SK-N-SH (cell line): ENCODE data around the gene OR1N1. TPM values are rescaled to one million over a fixed set of nuclear protein-coding genes. Genes with fewer than 3 reads are reported as not detected.

Source experiments
- CTCF ChIA-PET: fragments of 300-600, 350-600 bp; formaldehyde crosslinking; extraction: SDS; loops from one replicate; lab custom pipeline; 2021; lab: Yijun Ruan, JAX
- POLR2A ChIA-PET: fragments of 350-600 bp; sonication (Branson Sonifier 250); formaldehyde crosslinking; extraction: SDS; loops from one replicate; lab custom pipeline; 2020; ENCODE audit warnings: antibody characterized with exemption, inconsistent platforms; lab: Yijun Ruan, JAX
- DNase-seq: peaks from one replicate; pipeline ENCODE4 v3.0.0; 2012
- H2AFZ ChIP-seq: fragments of 200-600 bp; sonication (generic); 2 replicates; pipeline ENCODE4 v1.8.1; 2016; ENCODE audit warnings: antibody characterized with exemption, mild to moderate bottlenecking, low read depth
- H3F3A ChIP-seq: fragments of 200-600 bp; sonication (generic); replicated peaks from 2 replicates; pipeline ENCODE3; 2016; ENCODE audit warnings: antibody characterized with exemption, mild to moderate bottlenecking; ENCODE audit not compliant: insufficient read depth
- H3K27ac ChIP-seq, 2 experiments: fragments of 200-500 bp in 1 of 2; fragments of 200-600 bp in 1 of 2; sonication (Bioruptor generic) in 1 of 2; sonication (generic), shearing (Covaris generic) in 1 of 2; 2 replicates each; pipeline versions ENCODE4 v1.5.1 to v1.6.1; 2014 to 2016; ENCODE audit warnings: low read depth in 2 of 2, inconsistent platforms in 1 of 2, low read length in 1 of 2, mild to moderate bottlenecking in 1 of 2, mixed read lengths in 1 of 2
- H3K27me3 ChIP-seq: fragments of 200-600 bp; sonication (generic), shearing (Covaris generic); 2 replicates; pipeline ENCODE4 v1.6.1; 2016; ENCODE audit warnings: mixed run types; ENCODE audit not compliant: insufficient read depth
- H3K36me3 ChIP-seq, 2 experiments: fragments of 200-500 bp in 1 of 2; fragments of 200-600 bp in 1 of 2; sonication (Bioruptor generic) in 1 of 2; sonication (generic) in 1 of 2; replicated peaks in 1 of 2; 2 replicates each; pipeline versions ENCODE3 to v1.5.1; 2014 to 2016; ENCODE audit warnings: low read length in 1 of 2, mild to moderate bottlenecking in 1 of 2; ENCODE audit not compliant: insufficient read depth in 2 of 2, control insufficient read depth in 1 of 2
- H3K4me1 ChIP-seq, 2 experiments: fragments of 200-500 bp in 1 of 2; fragments of 200-600 bp in 1 of 2; sonication (Bioruptor generic) in 1 of 2; sonication (generic), shearing (Covaris generic) in 1 of 2; 2 replicates each; pipeline versions ENCODE4 v1.5.1 to v1.6.1; 2014 to 2016; ENCODE audit warnings: low read depth in 1 of 2, low read length in 1 of 2, mixed run types in 1 of 2; ENCODE audit not compliant: insufficient read depth in 2 of 2, control insufficient read depth in 1 of 2
- H3K4me2 ChIP-seq: fragments of 200-600 bp; sonication (generic), shearing (Covaris generic); 2 replicates; pipeline ENCODE4 v1.6.1; 2017; ENCODE audit warnings: mixed run types
- H3K4me3 ChIP-seq, 2 experiments: fragments of 200-500 bp in 1 of 2; fragments of 200-600 bp in 1 of 2; sonication (Bioruptor generic) in 1 of 2; sonication (generic), shearing (Covaris generic) in 1 of 2; 2 replicates each; pipeline versions ENCODE4 v1.5.1 to v1.8.1; 2014 to 2016; ENCODE audit warnings: low read depth in 2 of 2, inconsistent platforms in 1 of 2, low read length in 1 of 2, mild to moderate bottlenecking in 1 of 2, mixed read lengths in 1 of 2, moderate library complexity in 1 of 2
- H3K79me2 ChIP-seq: fragments of 200-600 bp; sonication (generic); 2 replicates; pipeline ENCODE4 v1.8.1; 2017; ENCODE audit warnings: mild to moderate bottlenecking; ENCODE audit not compliant: insufficient read depth
- H3K9ac ChIP-seq: fragments of 200-600 bp; sonication (generic); 2 replicates; pipeline ENCODE4 v1.6.1; 2017; ENCODE audit warnings: mixed run types
- H3K9me2 ChIP-seq: fragments of 200-600 bp; sonication (generic); 2 replicates; pipeline ENCODE4 v1.6.1; 2017; ENCODE audit warnings: mixed run types
- H3K9me3 ChIP-seq: fragments of 200-600 bp; sonication (generic); 2 replicates; pipeline ENCODE4 v1.6.1; 2017; ENCODE audit warnings: mixed run types, mild to moderate bottlenecking, moderate library complexity
- H4K20me1 ChIP-seq: fragments of 200-600 bp; sonication (generic); 2 replicates; pipeline ENCODE4 v1.6.1; 2017; ENCODE audit warnings: mild to moderate bottlenecking, mixed run types; ENCODE audit not compliant: insufficient read depth
- CHD2 ChIP-seq: fragments of 150-350 bp; IDR thresholded peaks from 2 replicates; pipeline ENCODE4 v1.6.1; 2018; ENCODE audit warnings: low read length; ENCODE audit not compliant: partially characterized antibody
- CTCF ChIP-seq: fragments of 200-600 bp; sonication (generic); IDR thresholded peaks from 2 replicates; pipeline ENCODE4 v1.6.1; 2017; ENCODE audit warnings: antibody characterized with exemption, mild to moderate bottlenecking, moderate library complexity
- EZH2phosphoT487 ChIP-seq: fragments of 200-600 bp; sonication (generic); IDR thresholded peaks from 2 replicates; pipeline ENCODE4 v1.6.1; 2017; ENCODE audit warnings: low read depth, mixed run types, mild to moderate bottlenecking, antibody characterized with exemption, moderate library complexity, borderline replicate concordance
- FOXM1 ChIP-seq: IDR thresholded peaks from 2 replicates; pipeline ENCODE4 v1.4.0; 2012; ENCODE audit warnings: low read depth, mild to moderate bottlenecking
- IRF3 ChIP-seq: fragments of 150-350 bp; IDR thresholded peaks from 2 replicates; pipeline ENCODE4 v1.6.1; 2016; ENCODE audit warnings: mild to moderate bottlenecking, low read depth, low read length
- REST ChIP-seq: IDR thresholded peaks from 2 replicates; pipeline ENCODE4 v1.6.1; 2012; ENCODE audit warnings: mild to moderate bottlenecking, low read depth, low read length, moderate library complexity
- TAF1 ChIP-seq: IDR thresholded peaks from 2 replicates; pipeline ENCODE4 v1.6.1; 2012; ENCODE audit warnings: low read depth, mild to moderate bottlenecking, low read length, moderate library complexity, borderline replicate concordance
- TEAD4 ChIP-seq: IDR thresholded peaks from 2 replicates; pipeline ENCODE4 v1.4.0; 2012; ENCODE audit warnings: mild to moderate bottlenecking, borderline replicate concordance; ENCODE audit not compliant: insufficient read depth
- USF2 ChIP-seq: fragments of 150-350 bp; IDR thresholded peaks from 2 replicates; pipeline ENCODE4 v1.6.1; 2017; ENCODE audit warnings: antibody characterized with exemption, low read length, low read depth, borderline replicate concordance
- ZBTB33 ChIP-seq: IDR thresholded peaks from 2 replicates; pipeline ENCODE4 v1.4.0; 2012; ENCODE audit warnings: low read depth, borderline replicate concordance
- WGBS: methylation state at CpG from one replicate; pipeline ENCODE4 v1.1.6; 2017; ENCODE audit warnings: low lambda C conversion rate; 5-methylcytosine and 5-hydroxymethylcytosine counted together
- polyA plus RNA-seq, 3 experiments: library from polyadenylated mRNA; depleted of rRNA; stranded (reverse); fragments of >200 nt; gene quantifications; 2 replicates each; pipeline ENCODE4 v1.2.3, GENCODE V29; 2012

OR1N1 gene
- not detected in 2 replicates for polyA plus RNA-seq (2012; rRNA removed)
- polyA plus RNA-seq (2012; cell fraction: cytosol; rRNA removed): not detected in 2 replicates
- not detected in 2 replicates for polyA plus RNA-seq (2012; cell fraction: nucleus; rRNA removed)

GRCh38 chr9:122527193-122527592 lies at the start of gene OR1N1:
Gene OR1N1, minus strand, starts transcription at chr9:122527293. Its CDS starts 0 bp downstream, at chr9:122527293.
- no peaks in the 10 kb centered on the region for H3K36me3 ChIP-seq
- CTCF ChIA-PET: interaction anchor here (1.4 kb wide), 1 partner anchor 29 kb away, joined by 4 read pairs; no protein-coding TSS in a partner anchor
- H3F3A ChIP-seq: no peaks in the 10 kb centered on the region
- peaks cover 8% of the 10 kb centered on the region for H3K27me3 ChIP-seq
- no peaks in the 10 kb centered on the region for H3K9me3 ChIP-seq
- no peaks in the 10 kb centered on the region for H3K79me2 ChIP-seq
- H3K4me1 ChIP-seq: no peaks in the 10 kb centered on the region
- H4K20me1 ChIP-seq: no peaks in the 10 kb centered on the region
- no peak within 1 kb of the TSS for H3K4me3 ChIP-seq
- no peaks in the 10 kb centered on the region for H3K9me2 ChIP-seq
- no peak for DNase-seq
- no peak within 1 kb of the TSS for H3K27ac ChIP-seq
- POLR2A ChIA-PET: no interaction called here
- no peak for TF ChIP-seq EZH2phosphoT487
- no peak for TF ChIP-seq IRF3
- no peak for TF ChIP-seq FOXM1
- no peak for TF ChIP-seq CTCF
- no peak for TF ChIP-seq TAF1
- no peak for TF ChIP-seq TEAD4
- TF ChIP-seq USF2: no peak
- no peak for TF ChIP-seq ZBTB33
- TF ChIP-seq CHD2: no peak
- TF ChIP-seq REST: no peak
- no peak within 1 kb of the TSS for H3K4me2 ChIP-seq
- no peak within 1 kb of the TSS for H2AFZ ChIP-seq
- 7% methylated on average over 3 of the region's 3 CpGs for WGBS
- no peak within 1 kb of the TSS for H3K9ac ChIP-seq
